Neuronal stem cell (in vitro differentiated cells): ENCODE measurements around the gene MYDGF.
A peak's percentile ranks its signal among the peaks of the same experiment; 100 is the strongest.

Source experiments
- DNase-seq: peaks from one replicate; pipeline ENCODE4 v3.0.0-alpha.2; 2013; ENCODE audit warnings: low spot score
- H2AFZ ChIP-seq: one replicate; pipeline ENCODE4 v1.6.1; 2013; ENCODE audit warnings: mild to moderate bottlenecking, low read length, inconsistent platforms
- H2AK5ac ChIP-seq: 2 replicates; pipeline ENCODE4 v1.6.1; 2013; ENCODE audit warnings: low read depth, mild to moderate bottlenecking, inconsistent platforms, low read length, moderate library complexity, mixed read lengths
- H2BK120ac ChIP-seq: 2 replicates; pipeline ENCODE4 v1.6.1; 2013; ENCODE audit warnings: low read depth, mild to moderate bottlenecking, inconsistent platforms, low read length, moderate library complexity, mixed read lengths
- H2BK12ac ChIP-seq: one replicate; pipeline ENCODE4 v1.6.1; 2013; ENCODE audit warnings: low read length, inconsistent platforms
- H2BK15ac ChIP-seq: 2 replicates; pipeline ENCODE4 v1.6.1; 2013; ENCODE audit warnings: mild to moderate bottlenecking, low read length, inconsistent platforms, mixed read lengths
- H2BK5ac ChIP-seq: one replicate; pipeline ENCODE4 v1.6.1; 2013; ENCODE audit warnings: inconsistent platforms, mild to moderate bottlenecking, low read length, moderate library complexity
- H3K14ac ChIP-seq: one replicate; pipeline ENCODE4 v1.6.1; 2013; ENCODE audit warnings: low read length, inconsistent platforms
- H3K18ac ChIP-seq: 2 replicates; pipeline ENCODE4 v1.6.1; 2013; ENCODE audit warnings: low read length, inconsistent platforms
- H3K23ac ChIP-seq: 2 replicates; pipeline ENCODE4 v1.6.1; 2013; ENCODE audit warnings: low read depth, mild to moderate bottlenecking, mixed read lengths, low read length, inconsistent platforms; ENCODE audit not compliant: poor library complexity
- H3K27ac ChIP-seq: replicated peaks from 3 replicates; pipeline ENCODE4 v1.5.1; 2013; ENCODE audit warnings: low read length, inconsistent platforms
- H3K27me3 ChIP-seq, 3 experiments: 2 replicates each; pipeline ENCODE4 v1.6.1; 2013; ENCODE audit warnings: low read length in 3 of 3, mild to moderate bottlenecking in 2 of 3, inconsistent platforms in 1 of 3, low read depth in 1 of 3, mixed read lengths in 1 of 3, moderate library complexity in 1 of 3; ENCODE audit not compliant: control insufficient read depth in 3 of 3, insufficient read depth in 3 of 3
- H3K36me3 ChIP-seq, 2 donors: replicated peaks in 1 of 2; 2 replicates each; pipeline ENCODE4 v1.6.1; 2013; ENCODE audit warnings: low read length in 2 of 2; ENCODE audit not compliant: control insufficient read depth in 2 of 2, insufficient read depth in 2 of 2
- H3K4ac ChIP-seq: 2 replicates; pipeline ENCODE4 v1.6.1; 2013; ENCODE audit warnings: inconsistent platforms, mild to moderate bottlenecking, low read length, moderate library complexity
- H3K4me1 ChIP-seq, 2 donors: 1 replicate in 1 of 2; 2 replicates in 1 of 2; pipeline ENCODE4 v1.6.1; 2013; ENCODE audit warnings: low read length in 2 of 2, low read depth in 1 of 2; ENCODE audit not compliant: control insufficient read depth in 2 of 2, insufficient read depth in 1 of 2
- H3K4me2 ChIP-seq: one replicate; pipeline ENCODE4 v1.6.1; 2013; ENCODE audit warnings: mild to moderate bottlenecking, low read length, inconsistent platforms; ENCODE audit not compliant: insufficient read depth, poor library complexity, severe bottlenecking
- H3K4me3 ChIP-seq, 2 donors: 2 replicates each; pipeline ENCODE4 v1.5.1; 2013; ENCODE audit warnings: low read length in 2 of 2, mild to moderate bottlenecking in 2 of 2, inconsistent platforms in 1 of 2, moderate library complexity in 1 of 2
- H3K79me1 ChIP-seq: one replicate; pipeline ENCODE4 v1.6.1; 2013; ENCODE audit warnings: low read depth, mild to moderate bottlenecking, inconsistent platforms, low read length, moderate library complexity
- H3K9ac ChIP-seq: one replicate; pipeline ENCODE4 v1.6.1; 2013; ENCODE audit warnings: mild to moderate bottlenecking, low read depth, low read length, inconsistent platforms; ENCODE audit not compliant: poor library complexity
- H3K9me3 ChIP-seq, 2 donors: replicated peaks in 1 of 2; 2 replicates each; pipeline versions ENCODE3 to v1.6.1; 2013; ENCODE audit warnings: low read length in 2 of 2, mild to moderate bottlenecking in 2 of 2, inconsistent platforms in 1 of 2, low read depth in 1 of 2, mixed read lengths in 1 of 2, moderate library complexity in 1 of 2; ENCODE audit not compliant: control insufficient read depth in 2 of 2, insufficient read depth in 1 of 2
- H4K8ac ChIP-seq: one replicate; pipeline ENCODE4 v1.6.1; 2013; ENCODE audit warnings: low read depth, mild to moderate bottlenecking, inconsistent platforms, low read length, moderate library complexity
- H4K91ac ChIP-seq: one replicate; pipeline ENCODE4 v1.6.1; 2013; ENCODE audit warnings: low read length, low read depth, mild to moderate bottlenecking, inconsistent platforms; ENCODE audit not compliant: poor library complexity
- WGBS, 2 donors: extraction: QIAGEN DNeasy Blood & Tissue Kit; methylation state at CpG; one replicate each; pipeline ENCODE4 v1.1.7; 2013; ENCODE audit warnings: missing lambda C conversion rate in 2 of 2, mixed read lengths in 1 of 2; ENCODE audit not compliant: insufficient read length in 2 of 2, insufficient replicate concordance in 1 of 2; ENCODE audit errors: extremely low coverage in 2 of 2; 5-methylcytosine and 5-hydroxymethylcytosine counted together

Gene MYDGF

DNA sequence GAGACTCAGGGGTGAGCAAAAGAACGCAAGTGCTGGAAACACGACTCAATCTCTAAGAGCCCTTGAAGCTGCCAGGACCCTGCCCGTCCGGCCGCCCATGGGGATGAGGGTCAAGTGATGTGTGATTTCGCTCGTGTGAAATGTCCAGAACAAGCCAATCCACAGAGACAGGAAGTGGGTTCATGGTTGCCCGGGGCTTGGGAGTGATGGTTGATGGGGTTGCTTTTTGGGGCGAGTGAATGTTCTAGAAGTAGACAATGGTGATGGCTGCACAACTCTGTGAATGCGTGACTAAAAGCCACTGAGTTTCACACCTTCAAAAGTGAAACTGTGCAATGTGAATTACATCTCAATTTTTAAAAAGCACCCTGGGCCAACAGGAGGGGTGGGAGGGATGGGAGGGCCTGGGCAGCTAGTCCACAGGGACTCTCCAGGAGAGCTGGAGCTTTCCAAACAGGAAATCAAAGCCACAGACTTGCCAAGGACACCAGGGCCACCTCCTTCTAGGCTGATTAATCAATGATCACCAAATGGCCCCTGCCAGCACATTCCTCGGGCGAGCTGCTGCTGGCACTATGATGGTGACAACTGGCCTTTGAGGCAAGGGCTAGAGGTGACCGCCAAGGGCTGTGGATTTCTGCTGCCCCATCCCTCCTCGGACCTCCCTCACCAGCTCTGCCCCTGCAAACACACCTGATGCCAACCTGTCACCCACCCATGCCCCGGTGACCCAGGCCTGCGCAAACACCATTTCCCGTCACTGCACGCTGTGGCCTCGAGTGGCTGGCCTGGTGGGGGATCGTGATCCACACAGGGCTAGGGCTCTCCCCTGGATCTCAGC lies 39.5 kb upstream of the MYDGF start:
- no peak for DNase-seq
- Histone ChIP-seq H2AFZ (no peak overlapping the region), H2BK5ac (peak overlapping the region; percentile 53), H3K23ac (no peak overlapping the region), H2BK12ac (no peak overlapping the region), H3K9ac (peak overlapping the region; percentile 21), H3K27ac (no peak overlapping the region), H3K27me3 (no peaks in the 10 kb centered on the region), H4K8ac (peak overlapping the region; percentile 82), H3K14ac (peak overlapping the region; percentile 82), H3K4me1 (no peaks in the 10 kb centered on the region), H2BK120ac (no peak overlapping the region), H3K79me1 (peaks cover 5% of the 10 kb centered on the region), H3K18ac (peak overlapping the region; percentile 80), H3K36me3 (peaks cover 37 to 79% of the 10 kb centered on the region in 2 donors), H4K91ac (no peak overlapping the region), H2BK15ac (no peak overlapping the region), H3K4me3 (no peak overlapping the region), H3K4me2 (no peak overlapping the region), H3K9me3 (no peaks in the 10 kb centered on the region), H3K4ac (no peak overlapping the region), H2AK5ac (no peak overlapping the region)
- WGBS, 2 donors, result no CpG with 5 or more reads among the region's 20 CpGs

DNA sequence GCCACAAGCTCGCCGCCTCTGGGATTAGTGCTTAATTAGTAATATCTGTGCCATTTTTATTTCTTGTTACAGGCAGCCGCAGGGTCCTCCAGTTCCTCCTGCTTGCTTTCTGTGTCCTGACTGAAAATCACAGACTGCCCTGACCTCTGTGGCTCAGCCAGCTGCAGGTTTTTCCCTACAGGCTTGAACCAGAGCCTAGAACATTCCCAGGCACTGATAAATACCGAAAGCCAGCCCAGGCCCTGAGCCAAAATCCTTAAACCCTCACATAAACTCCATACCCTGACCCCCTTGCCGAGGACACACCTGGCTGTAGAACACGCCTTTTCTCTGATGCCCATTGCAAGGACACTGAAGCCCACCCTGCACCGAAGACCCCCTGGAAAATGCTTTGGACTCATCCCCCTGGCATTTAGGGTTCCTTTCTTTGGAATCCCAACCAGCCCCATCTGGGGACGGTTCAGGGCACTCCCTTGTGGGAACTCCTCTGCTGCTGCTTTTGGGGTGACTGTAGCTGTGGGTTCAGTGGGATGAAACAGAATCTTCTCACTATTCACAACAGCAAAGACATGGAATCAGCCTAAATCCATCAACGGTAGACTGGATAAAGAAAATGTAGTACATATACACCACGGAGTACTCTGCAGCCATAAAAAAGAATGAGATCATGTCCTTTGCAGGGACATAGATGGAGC lies 38.0 kb upstream of the MYDGF start:
- Histone ChIP-seq H3K18ac (no peak overlapping the region), H2AFZ (no peak overlapping the region), H3K4me1 (no peaks in the 10 kb centered on the region), H4K8ac (no peak overlapping the region), H3K27ac (no peak overlapping the region), H2BK15ac (no peak overlapping the region), H2AK5ac (no peak overlapping the region), H3K4me3 (no peak overlapping the region), H2BK120ac (no peak overlapping the region), H4K91ac (no peak overlapping the region), H3K27me3 (no peaks in the 10 kb centered on the region), H3K14ac (no peak overlapping the region), H3K36me3 (peaks cover 36 to 78% of the 10 kb centered on the region in 2 donors), H3K4me2 (no peak overlapping the region), H3K79me1 (peaks cover 5% of the 10 kb centered on the region), H3K9me3 (no peaks in the 10 kb centered on the region), H3K9ac (no peak overlapping the region), H2BK12ac (no peak overlapping the region), H3K23ac (no peak overlapping the region), H3K4ac (no peak overlapping the region), H2BK5ac (no peak overlapping the region)
- DNase-seq, result no peak
- WGBS, 2 donors, result no CpG with 5 or more reads among the region's 10 CpGs

DNA sequence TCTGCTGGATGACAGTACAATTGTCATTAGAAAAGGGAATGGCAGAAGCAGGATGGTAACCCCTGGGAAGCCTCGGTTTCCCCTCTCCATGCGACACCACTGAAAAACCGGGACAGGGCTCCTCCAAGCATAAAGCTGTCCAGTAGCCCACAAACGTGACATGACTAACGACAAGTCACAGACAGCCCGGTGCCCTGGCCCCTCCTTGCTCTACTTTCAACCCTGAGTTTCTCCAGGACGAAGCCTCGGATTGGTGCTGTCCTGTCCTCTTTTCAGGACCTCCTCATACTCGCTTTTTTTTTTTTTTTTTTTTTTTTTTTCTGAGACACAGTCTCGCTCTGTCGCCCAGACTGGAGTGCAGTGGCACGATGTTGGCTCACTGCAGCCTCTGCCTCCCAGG lies 37.2 kb upstream of the MYDGF start:
- H3K4me1 ChIP-seq, result no peaks in the 10 kb centered on the region
- peaks cover 5% of the 10 kb centered on the region for H3K79me1 ChIP-seq
- no peak overlapping the region for H2BK5ac ChIP-seq
- no peak overlapping the region for H2BK12ac ChIP-seq
- no CpG with 5 or more reads among the region's 12 CpGs for WGBS, 2 donors
- H3K27me3 ChIP-seq, result no peaks in the 10 kb centered on the region
- H3K4me2 ChIP-seq, result no peak overlapping the region
- H2AK5ac ChIP-seq, result no peak overlapping the region
- H2AFZ ChIP-seq, result no peak overlapping the region
- H4K91ac ChIP-seq, result no peak overlapping the region
- H2BK15ac ChIP-seq, result no peak overlapping the region
- H3K36me3 ChIP-seq, result peaks cover 33 to 77% of the 10 kb centered on the region in 2 donors
- no peak overlapping the region for H3K23ac ChIP-seq
- H2BK120ac ChIP-seq, result no peak overlapping the region
- H3K4ac ChIP-seq, result no peak overlapping the region
- H3K18ac ChIP-seq, result no peak overlapping the region
- H3K9me3 ChIP-seq, result no peaks in the 10 kb centered on the region
- no peak overlapping the region for H4K8ac ChIP-seq
- H3K14ac ChIP-seq, result no peak overlapping the region
- no peak for DNase-seq
- H3K9ac ChIP-seq, result no peak overlapping the region
- H3K27ac ChIP-seq, result no peak overlapping the region
- no peak overlapping the region for H3K4me3 ChIP-seq

DNA sequence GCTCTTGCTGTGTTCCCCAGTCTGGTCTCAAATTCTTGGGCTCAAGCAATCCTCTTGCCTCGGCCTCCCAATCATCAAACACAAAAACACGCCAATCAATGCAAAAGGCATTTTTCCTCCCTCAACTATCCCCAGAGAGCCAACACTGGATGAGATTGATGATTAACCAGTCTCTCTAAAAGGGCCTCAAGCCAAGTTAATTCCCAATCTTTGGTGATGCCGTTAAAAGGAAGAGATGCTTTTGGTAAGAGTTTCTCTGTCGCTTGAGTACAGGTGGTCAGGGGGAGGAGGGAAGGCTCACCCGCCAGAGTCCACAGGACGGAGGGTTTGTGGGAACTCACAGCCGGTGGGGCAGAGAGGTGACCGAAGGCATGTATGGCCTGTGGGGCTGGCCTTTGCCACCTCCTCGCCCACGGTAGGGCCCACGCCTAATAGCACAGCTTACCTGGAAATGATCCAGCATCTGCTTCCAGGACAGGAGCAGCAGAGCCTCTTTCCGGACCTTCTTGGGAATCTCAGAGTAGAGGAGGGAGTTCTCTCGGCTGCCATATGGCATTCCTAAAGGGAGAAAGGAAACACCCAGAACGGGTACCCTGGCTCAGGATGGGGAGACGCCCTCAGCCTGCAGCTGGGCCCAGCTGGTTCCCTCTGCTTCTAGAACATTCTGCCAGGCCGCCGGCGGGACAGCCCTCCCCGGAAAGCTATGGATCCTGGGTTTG lies 35.4 kb upstream of the MYDGF start:
- H3K36me3 ChIP-seq, result peaks cover 35 to 79% of the 10 kb centered on the region in 2 donors
- H3K14ac ChIP-seq, result no peak overlapping the region
- H3K27ac ChIP-seq, result no peak overlapping the region
- no peak overlapping the region for H3K18ac ChIP-seq
- no peak overlapping the region for H2BK12ac ChIP-seq
- no peak overlapping the region for H2BK5ac ChIP-seq
- H3K4me1 ChIP-seq, result no peaks in the 10 kb centered on the region
- no peak overlapping the region for H3K4me3 ChIP-seq
- H3K79me1 ChIP-seq, result peaks cover 3% of the 10 kb centered on the region
- H2BK15ac ChIP-seq, result no peak overlapping the region
- no peak overlapping the region for H4K8ac ChIP-seq
- no peak overlapping the region for H3K9ac ChIP-seq
- no peak overlapping the region for H2AK5ac ChIP-seq
- no peak overlapping the region for H2BK120ac ChIP-seq
- H3K4ac ChIP-seq, result no peak overlapping the region
- no peaks in the 10 kb centered on the region for H3K27me3 ChIP-seq
- H2AFZ ChIP-seq, result no peak overlapping the region
- no peak overlapping the region for H4K91ac ChIP-seq
- no peak for DNase-seq
- WGBS, 2 donors, result no CpG with 5 or more reads among the region's 19 CpGs
- H3K23ac ChIP-seq, result no peak overlapping the region
- H3K4me2 ChIP-seq, result no peak overlapping the region
- H3K9me3 ChIP-seq, result no peaks in the 10 kb centered on the region
